Natural killer cell (primary cell): ENCODE data around the gene TRIM71. TPM values are rescaled to one million over a fixed set of nuclear protein-coding genes. Genes with fewer than 3 reads are reported as not detected.
A peak's percentile ranks its signal among the peaks of the same experiment; 100 is the strongest.

ENCODE experiments used
- ATAC-seq, 3 donors: fragments of 150-1000 bp in 2 of 3; fragments of 200-7000 bp in 1 of 3; cut with Tn5 transposase; 1 replicate in 1 of 3; 2 replicates in 2 of 3; pipeline ENCODE4 v1.10.0; 2021; ENCODE audit warnings: mild to moderate bottlenecking in 2 of 3, moderate library complexity in 2 of 3
- DNase-seq, 2 donors: peaks; one replicate each; pipeline versions ENCODE4 v3.0.0 to v3.0.0-alpha.2; 2013 to 2021; ENCODE audit warnings: mixed read lengths in 1 of 2
- H3K27ac ChIP-seq: one replicate; pipeline ENCODE4 v1.5.1; 2013; ENCODE audit warnings: mild to moderate bottlenecking, low read length
- H3K27me3 ChIP-seq: one replicate; pipeline ENCODE4 v1.6.1; 2013; ENCODE audit warnings: low read length; ENCODE audit not compliant: control insufficient read depth, insufficient read depth
- H3K36me3 ChIP-seq: one replicate; pipeline ENCODE4 v1.6.1; 2013; ENCODE audit warnings: low read length; ENCODE audit not compliant: control insufficient read depth, insufficient read depth
- H3K4me1 ChIP-seq: one replicate; pipeline ENCODE4 v1.6.1; 2013; ENCODE audit warnings: low read length; ENCODE audit not compliant: control insufficient read depth, insufficient read depth
- H3K4me3 ChIP-seq: one replicate; pipeline ENCODE4 v1.5.1; 2013; ENCODE audit warnings: low read length
- H3K9me3 ChIP-seq: one replicate; pipeline ENCODE4 v1.6.1; 2013; ENCODE audit warnings: low read length; ENCODE audit not compliant: control insufficient read depth, insufficient read depth
- H3K27ac Mint-ChIP-seq, 2 donors: one replicate each; pipeline ENCODE4 v1.8.0; 2022; ENCODE audit warnings: mild to moderate bottlenecking in 2 of 2, mixed read lengths in 2 of 2, moderate library complexity in 1 of 2
- H3K27me3 Mint-ChIP-seq, 2 donors: one replicate each; pipeline ENCODE4 v1.8.0; 2022; ENCODE audit warnings: low read depth in 2 of 2, mixed read lengths in 2 of 2
- H3K36me3 Mint-ChIP-seq: one replicate; pipeline ENCODE4 v1.8.0; 2022; ENCODE audit warnings: mixed read lengths
- H3K4me1 Mint-ChIP-seq, 2 donors: one replicate each; pipeline ENCODE4 v1.8.0; 2022; ENCODE audit warnings: mixed read lengths in 2 of 2
- H3K4me3 Mint-ChIP-seq: one replicate; pipeline ENCODE4 v1.8.0; 2022; ENCODE audit warnings: mild to moderate bottlenecking, moderate library complexity, mixed read lengths
- H3K9me3 Mint-ChIP-seq, 2 donors: one replicate each; pipeline ENCODE4 v1.8.0; 2022; ENCODE audit warnings: mixed read lengths in 2 of 2
- CTCF ChIP-seq: fragments of 200-600 bp; IDR thresholded peaks from one replicate; pipeline ENCODE4 v1.8.0; 2022; ENCODE audit warnings: antibody characterized with exemption
- WGBS: methylation state at CpG from one replicate; pipeline ENCODE4 v1.1.7; 2013; ENCODE audit warnings: missing lambda C conversion rate; ENCODE audit not compliant: insufficient coverage; 5-methylcytosine and 5-hydroxymethylcytosine counted together
- intact Hi-C: fragments of 100-400 bp; cut with micrococcal nuclease; formaldehyde crosslinking; loops from one replicate; pipeline ENCODE4 v1.14.2; 2022
- total RNA-seq, 4 donors: library from RNA; stranded (reverse); fragments of 120-200 nt in 1 of 4; gene quantifications; one replicate each; pipeline versions ENCODE4 v1.2.3 to v1.2.4, GENCODE V29; 2013 to 2022

The TRIM71 gene
- total RNA-seq, 3 donors from 2014 or later (not counting 1 experiment from before 2014, with no cell fraction given), result 0.05 TPM; not detected in 2

- Mint-ChIP-seq H3K36me3 (no peaks in the 10 kb centered on the region), H3K27ac (no peak overlapping the region), H3K4me1 (peaks cover 6 to 8% of the 10 kb centered on the region in 2 donors), H3K27me3 (peaks cover 42 to 44% of the 10 kb centered on the region in 2 donors), H3K4me3 (peak overlapping the region; percentile 64), H3K9me3 (no peaks in the 10 kb centered on the region)
- 2% methylated on average over 81 of the region's 85 CpGs for WGBS
- ATAC-seq (no peak), DNase-seq (peak in 1 of 2 donors; percentile 8)
- Histone ChIP-seq H3K4me1 (peaks cover 16% of the 10 kb centered on the region), H3K36me3 (no peaks in the 10 kb centered on the region), H3K9me3 (no peaks in the 10 kb centered on the region), H3K4me3 (no peak overlapping the region), H3K27ac (no peak overlapping the region), H3K27me3 (peaks cover 11% of the 10 kb centered on the region)
- TF ChIP-seq CTCF, result no peak
- intact Hi-C loops, result no loop called here
Measured at GRCh38 chr3:32816439-32817256, 1.1 kb upstream of the TRIM71 start.

- peak overlapping the region; percentile 64 for H3K4me3 Mint-ChIP-seq
Measured at GRCh38 chr3:32817257-32817557, 590 bp upstream of the TRIM71 start.

GRCh38 chr3:32818229-32818969 is 602 bp downstream of the TRIM71 start:
- TF ChIP-seq CTCF, result no peak
- Histone ChIP-seq H3K4me3 (no peak overlapping the region), H3K27me3 (peaks cover 11% of the 10 kb centered on the region), H3K4me1 (peaks cover 16% of the 10 kb centered on the region), H3K36me3 (no peaks in the 10 kb centered on the region), H3K9me3 (no peaks in the 10 kb centered on the region), H3K27ac (no peak overlapping the region)
- Mint-ChIP-seq H3K4me1 (peaks cover 4 to 6% of the 10 kb centered on the region in 2 donors), H3K36me3 (no peaks in the 10 kb centered on the region), H3K27ac (no peak overlapping the region), H3K4me3 (peak overlapping the region; percentile 42), H3K27me3 (peaks cover 42 to 45% of the 10 kb centered on the region in 2 donors), H3K9me3 (no peaks in the 10 kb centered on the region)
- intact Hi-C loops, result no loop called here
- ATAC-seq, result no peak
- WGBS, result 3% methylated on average over 111 of the region's 111 CpGs
- no peak for DNase-seq

More at GRCh38 chr3:32817257-32817557, 590 bp upstream of the TRIM71 start:
- no peak for TF ChIP-seq CTCF
- Mint-ChIP-seq H3K9me3 (no peaks in the 10 kb centered on the region), H3K4me1 (peaks cover 4 to 6% of the 10 kb centered on the region in 2 donors), H3K27me3 (peaks cover 42 to 44% of the 10 kb centered on the region in 2 donors), H3K27ac (no peak overlapping the region), H3K36me3 (no peaks in the 10 kb centered on the region)
- H3K4me3 ChIP-seq, result no peak overlapping the region
- H3K9me3 ChIP-seq, result no peaks in the 10 kb centered on the region
- no peak for ATAC-seq
- WGBS, result 2% methylated on average over 49 of the region's 49 CpGs
- DNase-seq, result no peak
- no peak overlapping the region for H3K27ac ChIP-seq
- H3K27me3 ChIP-seq, result peaks cover 11% of the 10 kb centered on the region
- H3K4me1 ChIP-seq, result peaks cover 16% of the 10 kb centered on the region
- no peaks in the 10 kb centered on the region for H3K36me3 ChIP-seq
- intact Hi-C loops, result no loop called here
